NB4 (cell line): Measurements from ENCODE around the gene DPP10.

Source experiments
- CTCF ChIP-seq: IDR thresholded peaks from one replicate; pipeline ENCODE4 v1.5.1; 2012; ENCODE audit warnings: low read depth, low read length
- POLR2A ChIP-seq: IDR thresholded peaks from 2 replicates; pipeline ENCODE4 v1.6.1; 2011; ENCODE audit warnings: mild to moderate bottlenecking; ENCODE audit not compliant: insufficient read length; ENCODE audit errors: extremely low read depth

GRCh38 chr2:115160531-115161080 lies 718.2 kb downstream of the DPP10 start:
- TF ChIP-seq CTCF = no peak
- TF ChIP-seq POLR2A = no peak
